ENCODE results near the gene ACTL8. TPM values are rescaled to one million over a fixed set of nuclear protein-coding genes. Genes with fewer than 3 reads are reported as not detected.

The ACTL8 gene
- total and polyA plus RNA-seq, 2 experiments from 2014 or later, result 0.38 to 0.71 TPM

DNA sequence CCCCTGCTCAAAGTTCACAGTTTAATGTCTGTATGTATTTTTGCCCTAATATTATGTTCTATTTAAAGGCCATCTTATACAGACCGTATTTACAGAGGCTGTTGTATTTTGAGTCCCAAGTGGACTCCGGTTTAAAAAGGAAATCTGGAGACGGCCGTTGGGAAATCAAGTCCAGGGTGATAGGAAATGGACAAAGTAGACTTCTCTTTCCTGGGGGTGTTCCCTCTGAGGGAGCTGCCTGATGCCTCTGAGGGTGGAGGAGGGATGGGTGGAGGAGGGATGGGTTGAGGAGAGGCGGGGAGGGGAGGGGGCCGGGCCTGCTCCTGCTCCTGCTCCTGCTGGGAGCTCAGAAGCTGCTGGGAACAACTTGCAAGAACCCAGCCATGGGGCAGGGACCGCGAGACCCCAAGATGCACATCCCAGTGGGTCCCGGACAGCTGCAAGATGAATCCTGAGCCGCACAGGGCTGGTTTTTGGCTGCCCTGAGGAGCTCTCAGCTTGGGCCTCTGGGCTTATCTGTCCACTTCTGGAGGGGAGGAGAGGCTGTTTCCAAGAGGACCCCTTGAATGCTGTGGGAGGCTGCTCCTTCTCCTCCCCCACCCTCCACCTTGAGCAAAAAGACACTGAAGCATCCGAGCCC lies 12.0 kb upstream of the ACTL8 start (continued):
- TF ChIP-seq, protein P1, sequence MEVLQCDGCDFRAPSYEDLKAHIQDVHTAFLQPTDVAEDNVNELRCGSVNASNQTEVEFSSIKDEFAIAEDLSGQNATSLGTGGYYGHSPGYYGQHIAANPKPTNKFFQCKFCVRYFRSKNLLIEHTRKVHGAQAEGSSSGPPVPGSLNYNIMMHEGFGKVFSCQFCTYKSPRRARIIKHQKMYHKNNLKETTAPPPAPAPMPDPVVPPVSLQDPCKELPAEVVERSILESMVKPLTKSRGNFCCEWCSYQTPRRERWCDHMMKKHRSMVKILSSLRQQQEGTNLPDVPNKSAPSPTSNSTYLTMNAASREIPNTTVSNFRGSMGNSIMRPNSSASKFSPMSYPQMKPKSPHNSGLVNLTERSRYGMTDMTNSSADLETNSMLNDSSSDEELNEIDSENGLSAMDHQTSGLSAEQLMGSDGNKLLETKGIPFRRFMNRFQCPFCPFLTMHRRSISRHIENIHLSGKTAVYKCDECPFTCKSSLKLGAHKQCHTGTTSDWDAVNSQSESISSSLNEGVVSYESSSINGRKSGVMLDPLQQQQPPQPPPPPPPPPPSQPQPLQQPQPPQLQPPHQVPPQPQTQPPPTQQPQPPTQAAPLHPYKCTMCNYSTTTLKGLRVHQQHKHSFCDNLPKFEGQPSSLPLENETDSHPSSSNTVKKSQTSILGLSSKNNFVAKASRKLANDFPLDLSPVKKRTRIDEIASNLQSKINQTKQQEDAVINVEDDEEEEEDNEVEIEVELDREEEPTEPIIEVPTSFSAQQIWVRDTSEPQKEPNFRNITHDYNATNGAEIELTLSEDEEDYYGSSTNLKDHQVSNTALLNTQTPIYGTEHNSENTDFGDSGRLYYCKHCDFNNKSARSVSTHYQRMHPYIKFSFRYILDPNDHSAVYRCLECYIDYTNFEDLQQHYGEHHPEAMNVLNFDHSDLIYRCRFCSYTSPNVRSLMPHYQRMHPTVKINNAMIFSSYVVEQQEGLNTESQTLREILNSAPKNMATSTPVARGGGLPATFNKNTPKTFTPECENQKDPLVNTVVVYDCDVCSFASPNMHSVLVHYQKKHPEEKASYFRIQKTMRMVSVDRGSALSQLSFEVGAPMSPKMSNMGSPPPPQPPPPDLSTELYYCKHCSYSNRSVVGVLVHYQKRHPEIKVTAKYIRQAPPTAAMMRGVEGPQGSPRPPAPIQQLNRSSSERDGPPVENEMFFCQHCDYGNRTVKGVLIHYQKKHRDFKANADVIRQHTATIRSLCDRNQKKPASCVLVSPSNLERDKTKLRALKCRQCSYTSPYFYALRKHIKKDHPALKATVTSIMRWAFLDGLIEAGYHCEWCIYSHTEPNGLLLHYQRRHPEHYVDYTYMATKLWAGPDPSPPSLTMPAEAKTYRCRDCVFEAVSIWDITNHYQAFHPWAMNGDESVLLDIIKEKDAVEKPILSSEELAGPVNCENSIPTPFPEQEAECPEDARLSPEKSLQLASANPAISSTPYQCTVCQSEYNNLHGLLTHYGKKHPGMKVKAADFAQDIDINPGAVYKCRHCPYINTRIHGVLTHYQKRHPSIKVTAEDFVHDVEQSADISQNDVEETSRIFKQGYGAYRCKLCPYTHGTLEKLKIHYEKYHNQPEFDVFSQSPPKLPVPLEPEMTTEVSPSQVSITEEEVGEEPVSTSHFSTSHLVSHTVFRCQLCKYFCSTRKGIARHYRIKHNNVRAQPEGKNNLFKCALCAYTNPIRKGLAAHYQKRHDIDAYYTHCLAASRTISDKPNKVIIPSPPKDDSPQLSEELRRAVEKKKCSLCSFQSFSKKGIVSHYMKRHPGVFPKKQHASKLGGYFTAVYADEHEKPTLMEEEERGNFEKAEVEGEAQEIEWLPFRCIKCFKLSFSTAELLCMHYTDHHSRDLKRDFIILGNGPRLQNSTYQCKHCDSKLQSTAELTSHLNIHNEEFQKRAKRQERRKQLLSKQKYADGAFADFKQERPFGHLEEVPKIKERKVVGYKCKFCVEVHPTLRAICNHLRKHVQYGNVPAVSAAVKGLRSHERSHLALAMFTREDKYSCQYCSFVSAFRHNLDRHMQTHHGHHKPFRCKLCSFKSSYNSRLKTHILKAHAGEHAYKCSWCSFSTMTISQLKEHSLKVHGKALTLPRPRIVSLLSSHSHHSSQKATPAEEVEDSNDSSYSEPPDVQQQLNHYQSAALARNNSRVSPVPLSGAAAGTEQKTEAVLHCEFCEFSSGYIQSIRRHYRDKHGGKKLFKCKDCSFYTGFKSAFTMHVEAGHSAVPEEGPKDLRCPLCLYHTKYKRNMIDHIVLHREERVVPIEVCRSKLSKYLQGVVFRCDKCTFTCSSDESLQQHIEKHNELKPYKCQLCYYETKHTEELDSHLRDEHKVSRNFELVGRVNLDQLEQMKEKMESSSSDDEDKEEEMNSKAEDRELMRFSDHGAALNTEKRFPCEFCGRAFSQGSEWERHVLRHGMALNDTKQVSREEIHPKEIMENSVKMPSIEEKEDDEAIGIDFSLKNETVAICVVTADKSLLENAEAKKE (CRISPR knock-in tag; IDR thresholded peaks at IDR 0.05), result no peak
- TF ChIP-seq CREB1 (CRISPR knock-in tag; IDR thresholded peaks at IDR 0.05; ENCODE audit: low read depth) (no peak), POLR2AphosphoS5 (IDR thresholded peaks at IDR 0.05; ENCODE audit: low read depth) (no peak)
- TF ChIP-seq, protein P2, sequence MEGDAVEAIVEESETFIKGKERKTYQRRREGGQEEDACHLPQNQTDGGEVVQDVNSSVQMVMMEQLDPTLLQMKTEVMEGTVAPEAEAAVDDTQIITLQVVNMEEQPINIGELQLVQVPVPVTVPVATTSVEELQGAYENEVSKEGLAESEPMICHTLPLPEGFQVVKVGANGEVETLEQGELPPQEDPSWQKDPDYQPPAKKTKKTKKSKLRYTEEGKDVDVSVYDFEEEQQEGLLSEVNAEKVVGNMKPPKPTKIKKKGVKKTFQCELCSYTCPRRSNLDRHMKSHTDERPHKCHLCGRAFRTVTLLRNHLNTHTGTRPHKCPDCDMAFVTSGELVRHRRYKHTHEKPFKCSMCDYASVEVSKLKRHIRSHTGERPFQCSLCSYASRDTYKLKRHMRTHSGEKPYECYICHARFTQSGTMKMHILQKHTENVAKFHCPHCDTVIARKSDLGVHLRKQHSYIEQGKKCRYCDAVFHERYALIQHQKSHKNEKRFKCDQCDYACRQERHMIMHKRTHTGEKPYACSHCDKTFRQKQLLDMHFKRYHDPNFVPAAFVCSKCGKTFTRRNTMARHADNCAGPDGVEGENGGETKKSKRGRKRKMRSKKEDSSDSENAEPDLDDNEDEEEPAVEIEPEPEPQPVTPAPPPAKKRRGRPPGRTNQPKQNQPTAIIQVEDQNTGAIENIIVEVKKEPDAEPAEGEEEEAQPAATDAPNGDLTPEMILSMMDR (conservative IDR thresholded peaks at IDR 0.05; ENCODE audit: low read depth in 2 of 2), result no peak

DNA sequence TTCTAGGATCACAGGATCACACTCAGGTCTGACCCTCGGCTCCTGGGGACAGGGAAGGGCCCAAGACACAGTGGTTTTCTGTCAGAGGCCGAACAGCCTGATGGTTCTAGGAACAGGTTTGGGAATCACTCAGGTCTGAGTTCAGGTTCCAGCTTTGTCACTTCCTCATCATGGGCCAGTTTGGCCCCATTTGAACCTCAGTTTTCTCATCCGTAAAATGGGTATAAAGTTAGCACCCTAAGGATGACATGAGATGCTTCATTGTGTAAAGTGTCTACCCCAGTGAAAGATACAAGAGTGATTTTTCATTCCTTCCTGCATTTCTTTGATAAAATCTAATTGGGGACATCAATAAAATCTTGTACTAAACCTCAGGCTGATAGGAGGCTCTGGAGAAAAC lies 11.2 kb upstream of the ACTL8 start:
- Histone ChIP-seq H3K4me3 (no peak overlapping the region), H4K20me1 (replicated peaks; ENCODE audit: insufficient read depth) (no peaks in the 10 kb centered on the region), H3F3A (replicated peaks; ENCODE audit: low read depth) (no peaks in the 10 kb centered on the region), H3K9me2 (ENCODE audit: insufficient read depth) (peaks cover 2% of the 10 kb centered on the region; the same call in 1 of the 2 replicates), H3K4me1 (ENCODE audit: insufficient read depth) (no peaks in the 10 kb centered on the region), H3K79me2 (replicated peaks; ENCODE audit: insufficient read depth) (no peaks in the 10 kb centered on the region), H3K27me3 (ENCODE audit: insufficient read depth) (no peaks in the 10 kb centered on the region), H3K27ac (ENCODE audit: low read depth) (no peak overlapping the region), H3K36me3 (ENCODE audit: insufficient read depth) (no peaks in the 10 kb centered on the region; the same call in 1 of the 2 replicates), H3K4me2 (no peak overlapping the region), H2AFZ (no peak overlapping the region)
- DNase-seq (ENCODE audit: low spot score) (no peak), ATAC-seq (no peak)
- no peaks in the 10 kb centered on the region for H3K36me3 Mint-ChIP-seq (ENCODE audit: low read depth)
- H3K27ac Mint-ChIP-seq, result no peak overlapping the region
- peaks cover 3% of the 10 kb centered on the region for H3K27me3 Mint-ChIP-seq (ENCODE audit: insufficient read depth, low read depth, poor library complexity)
- no peak for TF ChIP-seq ZNF331 (CRISPR knock-in tag; IDR thresholded peaks at IDR 0.05; ENCODE audit: low read depth)
- TF ChIP-seq, protein P2 (conservative IDR thresholded peaks at IDR 0.05; ENCODE audit: low read depth in 2 of 2), result no peak
- TF ChIP-seq, protein P3, sequence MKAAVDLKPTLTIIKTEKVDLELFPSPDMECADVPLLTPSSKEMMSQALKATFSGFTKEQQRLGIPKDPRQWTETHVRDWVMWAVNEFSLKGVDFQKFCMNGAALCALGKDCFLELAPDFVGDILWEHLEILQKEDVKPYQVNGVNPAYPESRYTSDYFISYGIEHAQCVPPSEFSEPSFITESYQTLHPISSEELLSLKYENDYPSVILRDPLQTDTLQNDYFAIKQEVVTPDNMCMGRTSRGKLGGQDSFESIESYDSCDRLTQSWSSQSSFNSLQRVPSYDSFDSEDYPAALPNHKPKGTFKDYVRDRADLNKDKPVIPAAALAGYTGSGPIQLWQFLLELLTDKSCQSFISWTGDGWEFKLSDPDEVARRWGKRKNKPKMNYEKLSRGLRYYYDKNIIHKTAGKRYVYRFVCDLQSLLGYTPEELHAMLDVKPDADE (IDR thresholded peaks at IDR 0.05), result no peak
- H3K9me3 Mint-ChIP-seq, result no peaks in the 10 kb centered on the region; the same call in 2 of the 3 replicates
- H3K4me1 Mint-ChIP-seq, result peaks cover 7% of the 10 kb centered on the region
- H3K4me3 Mint-ChIP-seq, result no peak overlapping the region
